Measurements from ENCODE around the gene VRTN.

- TF ChIP-seq, protein P1, sequence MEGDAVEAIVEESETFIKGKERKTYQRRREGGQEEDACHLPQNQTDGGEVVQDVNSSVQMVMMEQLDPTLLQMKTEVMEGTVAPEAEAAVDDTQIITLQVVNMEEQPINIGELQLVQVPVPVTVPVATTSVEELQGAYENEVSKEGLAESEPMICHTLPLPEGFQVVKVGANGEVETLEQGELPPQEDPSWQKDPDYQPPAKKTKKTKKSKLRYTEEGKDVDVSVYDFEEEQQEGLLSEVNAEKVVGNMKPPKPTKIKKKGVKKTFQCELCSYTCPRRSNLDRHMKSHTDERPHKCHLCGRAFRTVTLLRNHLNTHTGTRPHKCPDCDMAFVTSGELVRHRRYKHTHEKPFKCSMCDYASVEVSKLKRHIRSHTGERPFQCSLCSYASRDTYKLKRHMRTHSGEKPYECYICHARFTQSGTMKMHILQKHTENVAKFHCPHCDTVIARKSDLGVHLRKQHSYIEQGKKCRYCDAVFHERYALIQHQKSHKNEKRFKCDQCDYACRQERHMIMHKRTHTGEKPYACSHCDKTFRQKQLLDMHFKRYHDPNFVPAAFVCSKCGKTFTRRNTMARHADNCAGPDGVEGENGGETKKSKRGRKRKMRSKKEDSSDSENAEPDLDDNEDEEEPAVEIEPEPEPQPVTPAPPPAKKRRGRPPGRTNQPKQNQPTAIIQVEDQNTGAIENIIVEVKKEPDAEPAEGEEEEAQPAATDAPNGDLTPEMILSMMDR (IDR thresholded peaks at IDR 0.05) = no peak
- no peak for TF ChIP-seq POLR2A (IDR thresholded peaks at IDR 0.05)
These were observed 49.2 kb upstream of the VRTN start for GRCh38 chr14:74299061-74299545.
